Measurements from ENCODE around the gene LRRC8E.

Gene LRRC8E

GRCh38 chr19:7931221-7932061 lies 43.1 kb downstream of the LRRC8E start:
- H3K27ac ChIP-seq (ENCODE audit: low read depth, low read length): no peak overlapping the region
- no peaks in the 10 kb centered on the region for H3K79me2 ChIP-seq (ENCODE audit: control insufficient read depth, insufficient read depth, low read length)
- no peak overlapping the region for H3K18ac ChIP-seq (ENCODE audit: low read length)
- H3K4ac ChIP-seq (ENCODE audit: low read depth, low read length): no peak overlapping the region
- no peak overlapping the region for H3K56ac ChIP-seq (ENCODE audit: low read length)
- no peak overlapping the region for H2BK120ac ChIP-seq (ENCODE audit: low read depth, low read length)
- no peak overlapping the region for H2BK15ac ChIP-seq (replicated peaks; ENCODE audit: low read depth)
- no CpG with 5 or more reads among the region's 36 CpGs for WGBS (ENCODE audit: extremely low coverage, insufficient coverage, low lambda C conversion rate)
- no peak overlapping the region for H3K4me2 ChIP-seq (ENCODE audit: low read length)
- no peak overlapping the region for H4K8ac ChIP-seq (ENCODE audit: low read depth, low read length)
- no peak overlapping the region for H3K9ac ChIP-seq (ENCODE audit: low read length)
- H3K4me3 ChIP-seq (ENCODE audit: low read length): no peak overlapping the region
- no peak overlapping the region for H3K23ac ChIP-seq (ENCODE audit: low read length)
- no peaks in the 10 kb centered on the region for H3K79me1 ChIP-seq (ENCODE audit: low read length)
- no peak overlapping the region for H4K5ac ChIP-seq (ENCODE audit: low read length)
- H3K27me3 ChIP-seq (ENCODE audit: insufficient read depth, low read length, poor library complexity): no peaks in the 10 kb centered on the region
- no peak overlapping the region for H2BK5ac ChIP-seq (ENCODE audit: low read length)
- no peak for DNase-seq
- H3K36me3 ChIP-seq (ENCODE audit: control insufficient read depth, insufficient read depth, low read length): peaks cover 11% of the 10 kb centered on the region
- H3K4me1 ChIP-seq (ENCODE audit: control insufficient read depth, low read depth, low read length): no peaks in the 10 kb centered on the region
- no peak overlapping the region for H2AK5ac ChIP-seq (ENCODE audit: low read length)

GRCh38 chr19:7932276-7932929 lies 44.1 kb downstream of the LRRC8E start:
- H3K23ac ChIP-seq (ENCODE audit: low read length): no peak overlapping the region
- H2BK15ac ChIP-seq (replicated peaks; ENCODE audit: low read depth): no peak overlapping the region
- H3K4ac ChIP-seq (ENCODE audit: low read depth, low read length): no peak overlapping the region
- H4K8ac ChIP-seq (ENCODE audit: low read depth, low read length): no peak overlapping the region
- DNase-seq: no peak
- H3K27ac ChIP-seq (ENCODE audit: low read depth, low read length): no peak overlapping the region
- H2AK5ac ChIP-seq (ENCODE audit: low read length): no peak overlapping the region
- H3K9ac ChIP-seq (ENCODE audit: low read length): no peak overlapping the region
- no peak overlapping the region for H3K4me2 ChIP-seq (ENCODE audit: low read length)
- H2BK5ac ChIP-seq (ENCODE audit: low read length): no peak overlapping the region
- H3K36me3 ChIP-seq (ENCODE audit: control insufficient read depth, insufficient read depth, low read length): peaks cover 11% of the 10 kb centered on the region
- no peak overlapping the region for H2BK120ac ChIP-seq (ENCODE audit: low read depth, low read length)
- H3K18ac ChIP-seq (ENCODE audit: low read length): no peak overlapping the region
- no peak overlapping the region for H3K56ac ChIP-seq (ENCODE audit: low read length)
- no peak overlapping the region for H4K5ac ChIP-seq (ENCODE audit: low read length)
- H3K27me3 ChIP-seq (ENCODE audit: insufficient read depth, low read length, poor library complexity): no peaks in the 10 kb centered on the region
- no peaks in the 10 kb centered on the region for H3K79me2 ChIP-seq (ENCODE audit: control insufficient read depth, insufficient read depth, low read length)
- no CpG with 5 or more reads among the region's 32 CpGs for WGBS (ENCODE audit: extremely low coverage, insufficient coverage, low lambda C conversion rate)
- H3K4me3 ChIP-seq (ENCODE audit: low read length): no peak overlapping the region
- no peaks in the 10 kb centered on the region for H3K79me1 ChIP-seq (ENCODE audit: low read length)
- no peaks in the 10 kb centered on the region for H3K4me1 ChIP-seq (ENCODE audit: control insufficient read depth, low read depth, low read length)

GRCh38 chr19:7932930-7933300 lies 44.6 kb downstream of the LRRC8E start:
- Histone ChIP-seq H3K4me2 (ENCODE audit: low read length) (no peak overlapping the region), H2BK5ac (ENCODE audit: low read length) (no peak overlapping the region), H2AK5ac (ENCODE audit: low read length) (no peak overlapping the region), H3K27me3 (ENCODE audit: insufficient read depth, low read length, poor library complexity) (no peaks in the 10 kb centered on the region), H2BK15ac (replicated peaks; ENCODE audit: low read depth) (no peak overlapping the region), H3K36me3 (ENCODE audit: control insufficient read depth, insufficient read depth, low read length) (peaks cover 11% of the 10 kb centered on the region), H4K5ac (ENCODE audit: low read length) (no peak overlapping the region), H3K23ac (ENCODE audit: low read length) (no peak overlapping the region), H3K4ac (ENCODE audit: low read depth, low read length) (no peak overlapping the region), H3K79me2 (ENCODE audit: control insufficient read depth, insufficient read depth, low read length) (no peaks in the 10 kb centered on the region), H3K4me3 (ENCODE audit: low read length) (no peak overlapping the region), H2BK120ac (ENCODE audit: low read depth, low read length) (no peak overlapping the region), H3K79me1 (ENCODE audit: low read length) (no peaks in the 10 kb centered on the region), H3K27ac (ENCODE audit: low read depth, low read length) (no peak overlapping the region), H3K56ac (ENCODE audit: low read length) (no peak overlapping the region), H4K8ac (ENCODE audit: low read depth, low read length) (no peak overlapping the region), H3K4me1 (ENCODE audit: control insufficient read depth, low read depth, low read length) (no peaks in the 10 kb centered on the region), H3K18ac (ENCODE audit: low read length) (no peak overlapping the region), H3K9ac (ENCODE audit: low read length) (no peak overlapping the region)
- no CpG with 5 or more reads among the region's 10 CpGs for WGBS (ENCODE audit: extremely low coverage, insufficient coverage, low lambda C conversion rate)
- no peak for DNase-seq

GRCh38 chr19:7933411-7933810 lies 45.1 kb downstream of the LRRC8E start:
- Histone ChIP-seq H3K27me3 (ENCODE audit: insufficient read depth, low read length, poor library complexity) (no peaks in the 10 kb centered on the region), H2BK120ac (ENCODE audit: low read depth, low read length) (no peak overlapping the region), H3K27ac (ENCODE audit: low read depth, low read length) (no peak overlapping the region), H3K9ac (ENCODE audit: low read length) (no peak overlapping the region), H3K56ac (ENCODE audit: low read length) (no peak overlapping the region), H4K8ac (ENCODE audit: low read depth, low read length) (no peak overlapping the region), H2BK15ac (replicated peaks; ENCODE audit: low read depth) (no peak overlapping the region), H3K18ac (ENCODE audit: low read length) (no peak overlapping the region), H3K79me1 (ENCODE audit: low read length) (no peaks in the 10 kb centered on the region), H3K4me1 (ENCODE audit: control insufficient read depth, low read depth, low read length) (no peaks in the 10 kb centered on the region), H3K79me2 (ENCODE audit: control insufficient read depth, insufficient read depth, low read length) (no peaks in the 10 kb centered on the region), H3K4me2 (ENCODE audit: low read length) (no peak overlapping the region), H4K5ac (ENCODE audit: low read length) (no peak overlapping the region), H3K36me3 (ENCODE audit: control insufficient read depth, insufficient read depth, low read length) (peaks cover 11% of the 10 kb centered on the region), H3K23ac (ENCODE audit: low read length) (no peak overlapping the region), H3K4me3 (ENCODE audit: low read length) (no peak overlapping the region), H2AK5ac (ENCODE audit: low read length) (no peak overlapping the region), H2BK5ac (ENCODE audit: low read length) (no peak overlapping the region), H3K4ac (ENCODE audit: low read depth, low read length) (no peak overlapping the region)
- no CpG with 5 or more reads among the region's 14 CpGs for WGBS (ENCODE audit: extremely low coverage, insufficient coverage, low lambda C conversion rate)
- DNase-seq: no peak

- no peak overlapping the region for H2BK15ac ChIP-seq (replicated peaks; ENCODE audit: low read depth)
- no peak overlapping the region for H3K27ac ChIP-seq (ENCODE audit: low read depth, low read length)
- H3K79me2 ChIP-seq (ENCODE audit: control insufficient read depth, insufficient read depth, low read length): no peaks in the 10 kb centered on the region
- H3K4ac ChIP-seq (ENCODE audit: low read depth, low read length): no peak overlapping the region
- no peak overlapping the region for H3K4me3 ChIP-seq (ENCODE audit: low read length)
- no peak overlapping the region for H3K23ac ChIP-seq (ENCODE audit: low read length)
- no peaks in the 10 kb centered on the region for H3K27me3 ChIP-seq (ENCODE audit: insufficient read depth, low read length, poor library complexity)
- no peak overlapping the region for H3K56ac ChIP-seq (ENCODE audit: low read length)
- H3K9ac ChIP-seq (ENCODE audit: low read length): no peak overlapping the region
- peaks cover 13% of the 10 kb centered on the region for H3K36me3 ChIP-seq (ENCODE audit: control insufficient read depth, insufficient read depth, low read length)
- no peak overlapping the region for H2AK5ac ChIP-seq (ENCODE audit: low read length)
- no peak overlapping the region for H3K18ac ChIP-seq (ENCODE audit: low read length)
- no peaks in the 10 kb centered on the region for H3K4me1 ChIP-seq (ENCODE audit: control insufficient read depth, low read depth, low read length)
- H2BK120ac ChIP-seq (ENCODE audit: low read depth, low read length): no peak overlapping the region
- no peaks in the 10 kb centered on the region for H3K79me1 ChIP-seq (ENCODE audit: low read length)
- H4K5ac ChIP-seq (ENCODE audit: low read length): no peak overlapping the region
- WGBS (ENCODE audit: extremely low coverage, insufficient coverage, low lambda C conversion rate): no CpG with 5 or more reads among the region's 55 CpGs
- H3K4me2 ChIP-seq (ENCODE audit: low read length): no peak overlapping the region
- DNase-seq: no peak
- no peak overlapping the region for H4K8ac ChIP-seq (ENCODE audit: low read depth, low read length)
- H2BK5ac ChIP-seq (ENCODE audit: low read length): no peak overlapping the region
These were observed 45.8 kb downstream of the LRRC8E start for GRCh38 chr19:7933828-7934725.
